ENCODE data around the gene IQCK. TPM values are rescaled to one million over a fixed set of nuclear protein-coding genes. Genes with fewer than 3 reads are reported as not detected.

IQCK gene
- total RNA-seq, 1 experiment from 2014 or later = 11.7 TPM

DNA sequence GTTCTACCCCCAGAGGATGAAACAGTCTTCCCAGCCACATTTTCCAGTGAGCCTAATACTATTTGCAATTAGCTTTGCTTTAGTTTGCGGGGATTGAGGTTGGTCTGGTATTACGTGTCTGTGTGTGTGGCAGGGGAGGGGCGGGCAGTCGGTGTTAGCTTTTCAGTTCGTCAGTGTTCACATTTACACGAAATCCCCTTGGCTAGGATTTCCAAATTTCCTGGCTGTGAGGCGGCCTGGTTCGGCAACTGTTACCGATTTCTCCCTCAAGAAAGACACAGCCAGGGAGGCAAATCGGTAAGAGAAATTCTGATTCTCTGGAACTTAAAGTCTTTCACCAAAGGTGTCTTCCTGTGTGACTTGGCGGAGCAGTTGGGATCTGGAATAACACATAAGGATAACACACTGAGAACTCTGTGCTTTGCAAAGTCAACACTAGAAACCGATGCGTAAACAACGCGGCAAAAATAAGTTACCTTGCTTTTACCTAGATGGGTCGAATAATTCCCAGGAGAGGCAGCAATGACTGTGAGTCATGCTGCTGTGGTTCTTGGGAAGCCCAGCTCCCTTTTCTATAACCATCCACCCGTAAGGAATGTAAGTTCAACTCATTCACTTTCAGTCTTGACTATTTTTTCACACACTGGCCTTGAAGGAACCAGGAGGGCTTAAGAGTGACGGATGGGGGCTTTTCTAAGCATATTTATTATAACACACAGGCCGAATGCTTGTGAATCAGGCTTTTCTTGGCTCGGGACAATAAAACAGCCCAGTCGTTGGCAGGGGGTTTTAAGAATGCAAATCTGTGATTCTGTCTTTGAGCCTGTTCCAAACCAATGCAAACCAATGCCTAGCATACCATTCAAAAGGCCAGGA is 142.3 kb downstream of the IQCK start:
- DNase-seq (ENCODE audit: low spot score) = peak; percentile 70

DNA sequence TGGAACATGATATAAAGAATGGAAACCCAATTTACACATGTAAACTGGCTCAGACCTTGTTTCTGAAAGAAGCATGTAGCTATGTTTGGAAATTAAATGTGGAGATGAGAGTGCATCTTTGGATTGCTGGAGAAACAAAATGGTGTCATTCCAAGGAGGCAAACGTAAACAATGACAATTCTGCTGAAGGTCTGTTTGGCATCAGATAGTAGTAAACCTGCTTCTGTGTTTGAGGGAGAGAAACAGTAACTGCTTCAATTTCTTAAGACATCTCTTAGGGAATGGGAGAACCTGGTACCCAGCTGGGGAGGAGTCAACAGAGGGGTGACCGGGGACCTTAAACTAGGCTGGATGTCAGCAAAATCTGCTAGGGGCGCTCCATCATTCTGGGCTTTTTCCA is 143.1 kb downstream of the IQCK start:
- no peak for DNase-seq (ENCODE audit: low spot score)

DNA sequence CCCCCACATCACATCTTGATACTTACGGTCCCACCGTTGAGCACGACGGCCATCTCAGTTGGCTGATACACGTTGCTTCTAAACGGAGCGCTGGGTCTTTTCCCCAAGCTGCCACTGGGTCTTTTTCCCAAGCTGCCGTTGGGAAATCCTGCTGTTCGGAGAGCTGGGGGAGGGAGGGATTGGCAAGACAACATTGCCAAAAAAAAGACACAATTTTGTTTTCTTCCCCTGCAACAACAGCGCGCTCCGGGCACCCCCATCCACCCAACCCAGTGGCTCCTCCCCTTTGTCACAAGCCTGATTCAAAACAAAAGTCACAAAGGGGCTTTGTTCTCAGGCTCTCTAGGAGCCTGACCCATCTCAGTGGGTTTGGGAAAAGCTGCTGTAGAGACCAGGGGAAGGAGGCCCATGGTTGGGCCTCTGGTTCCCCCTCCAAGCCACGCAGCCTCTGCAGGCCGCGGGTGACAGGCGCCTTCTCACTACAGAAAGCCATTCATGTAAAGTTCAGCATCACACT is 143.8 kb downstream of the IQCK start:
- DNase-seq (ENCODE audit: low spot score) = no peak

DNA sequence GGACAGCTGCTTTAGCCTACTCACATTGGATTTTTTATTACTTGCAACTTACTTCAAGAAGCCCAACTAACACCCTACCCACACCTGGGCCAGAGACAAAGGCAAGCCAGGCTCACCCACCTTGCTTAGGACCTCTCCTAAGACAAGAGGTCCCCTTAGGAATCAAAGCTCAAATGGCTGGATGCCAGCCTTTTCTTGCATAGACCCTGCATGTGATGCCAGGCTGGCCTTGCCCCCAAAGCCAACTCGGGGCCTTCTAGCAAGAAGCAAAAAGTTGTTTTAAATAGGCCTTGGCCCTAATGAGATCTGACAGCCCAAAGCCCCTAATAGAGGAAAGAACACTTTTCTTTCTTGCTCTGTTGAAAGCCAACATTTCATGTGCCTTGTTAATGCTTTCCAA is 145.9 kb downstream of the IQCK start:
- DNase-seq (ENCODE audit: low spot score) = no peak

- no peak for DNase-seq (ENCODE audit: low spot score)
Measured at GRCh38 chr16:19864566-19864965, 146.5 kb downstream of the IQCK start.

- DNase-seq (ENCODE audit: low spot score) = no peak
Measured at GRCh38 chr16:19868421-19868820, 150.3 kb downstream of the IQCK start.

DNA sequence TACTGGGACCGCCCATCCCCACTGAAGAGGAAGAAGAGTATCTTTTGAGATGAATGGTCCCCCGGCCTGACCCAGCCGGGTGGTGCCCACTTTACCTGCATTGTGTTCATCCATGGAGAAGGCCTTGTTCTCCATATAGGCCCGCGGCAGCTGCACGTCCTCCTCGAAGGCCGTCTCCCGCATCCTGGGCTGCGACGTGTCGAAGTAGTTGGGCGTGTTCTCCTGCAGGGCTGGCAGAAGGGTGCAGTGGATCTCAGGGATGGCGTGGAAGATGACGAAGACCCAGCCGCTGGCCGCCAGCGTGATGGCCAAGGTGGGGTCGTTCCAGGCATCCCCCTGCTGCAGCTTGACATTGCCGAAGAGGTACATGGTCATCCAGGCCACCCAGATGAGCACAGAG is 153.7 kb downstream of the IQCK start:
- no peak for DNase-seq (ENCODE audit: low spot score)

- no peak for DNase-seq (ENCODE audit: low spot score)
Measured at GRCh38 chr16:19872179-19872863, 154.2 kb downstream of the IQCK start.

GRCh38 chr16:19872935-19873334 is 154.9 kb downstream of the IQCK start:
- no peak for DNase-seq (ENCODE audit: low spot score)

DNA sequence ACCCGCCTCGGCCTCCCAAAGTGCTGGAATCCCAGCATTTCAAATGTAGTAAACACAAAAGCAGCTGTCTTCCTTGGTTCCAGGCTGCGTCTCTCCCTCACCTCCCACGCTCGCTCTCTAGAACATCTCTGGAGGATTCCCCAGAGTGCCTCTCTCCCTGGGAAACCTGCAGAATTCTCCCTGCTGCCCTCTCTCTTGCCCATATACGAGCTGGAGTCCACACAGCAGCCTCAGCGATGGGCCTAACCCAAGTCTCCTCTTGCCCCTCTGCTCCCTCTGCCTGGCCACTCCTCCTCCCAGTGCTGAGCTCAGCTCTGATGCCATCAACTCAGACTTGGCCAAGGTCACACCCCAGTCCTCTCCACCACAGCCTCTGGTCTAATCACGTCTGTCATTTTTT is 156.0 kb downstream of the IQCK start:
- no peak for DNase-seq (ENCODE audit: low spot score)

DNA sequence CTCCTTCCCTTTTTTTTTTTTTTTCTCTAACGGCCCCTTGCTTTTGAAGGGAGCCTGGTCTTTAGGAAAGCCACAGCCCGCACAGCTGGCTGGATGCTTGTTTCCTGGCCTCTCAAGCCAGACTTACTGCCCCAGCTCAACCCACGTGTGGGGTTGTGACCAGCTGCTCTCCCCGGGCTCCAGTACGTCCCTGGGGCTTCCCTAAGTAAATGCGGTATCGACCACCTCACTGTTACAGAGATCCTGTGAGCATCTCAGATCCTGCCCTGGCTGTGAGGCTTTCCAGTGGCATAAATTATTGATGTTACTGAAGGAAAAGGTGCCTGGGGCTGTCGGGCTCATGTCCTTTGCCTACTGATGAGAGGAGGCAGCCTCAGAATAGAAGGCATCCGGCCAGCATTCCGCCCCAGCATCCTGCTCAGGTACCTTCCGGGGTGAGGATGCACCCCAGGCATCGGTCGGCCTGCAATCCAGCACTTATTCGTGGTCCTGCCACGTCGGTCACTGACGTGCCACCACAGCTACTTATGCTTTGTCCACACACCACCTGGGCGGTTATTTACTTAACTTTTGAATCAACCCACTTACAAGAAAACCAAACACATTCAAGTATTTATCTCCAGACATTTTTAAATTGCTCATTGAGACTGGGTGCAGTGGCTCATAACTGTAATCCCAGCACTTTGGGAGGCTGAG is 156.9 kb downstream of the IQCK start:
- DNase-seq (ENCODE audit: low spot score) = no peak

DNA sequence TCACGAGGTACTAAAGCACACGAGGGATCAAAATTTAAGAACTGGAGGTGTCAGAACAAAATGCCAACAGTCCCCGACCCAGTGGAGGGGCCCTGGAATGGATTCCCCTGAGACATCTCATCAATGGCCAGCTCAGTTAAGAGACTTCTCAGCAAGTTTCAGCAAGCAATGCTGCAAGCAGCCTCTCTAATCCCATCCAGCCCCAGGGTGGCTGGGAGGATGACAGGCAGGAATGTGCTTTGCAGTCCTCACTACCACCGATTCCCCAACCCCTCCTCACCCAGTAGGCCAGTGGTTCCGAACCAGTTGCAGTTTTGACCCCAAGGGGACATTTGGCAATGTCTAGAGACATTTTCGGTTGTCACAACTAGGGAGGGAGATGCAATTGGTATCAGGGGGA is 157.8 kb downstream of the IQCK start:
- DNase-seq (ENCODE audit: low spot score) = no peak

- DNase-seq (ENCODE audit: low spot score) = no peak
Measured at GRCh38 chr16:19876501-19877059, 158.5 kb downstream of the IQCK start.

DNA sequence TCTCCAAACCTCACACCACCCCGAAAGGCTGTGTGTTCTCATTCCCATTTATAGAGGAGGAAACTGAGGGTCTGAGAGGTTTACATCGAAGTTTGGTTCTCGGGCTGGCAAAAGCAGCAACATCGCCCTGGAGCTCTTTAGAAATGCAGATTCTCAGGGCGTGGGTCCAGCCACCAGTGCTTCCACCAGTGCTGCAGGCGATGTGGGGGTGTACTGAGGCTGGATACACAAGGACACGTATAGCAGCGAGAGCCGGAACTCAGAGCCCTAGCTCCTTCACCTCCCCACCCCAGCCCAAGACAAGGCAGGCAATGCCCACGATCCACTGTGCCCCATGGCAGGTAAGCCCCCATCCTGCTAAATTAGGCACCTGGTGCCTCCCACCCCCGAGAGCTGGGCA is 160.7 kb downstream of the IQCK start:
- DNase-seq (ENCODE audit: low spot score) = no peak

GRCh38 chr16:19879241-19879792 is 161.2 kb downstream of the IQCK start:
- DNase-seq (ENCODE audit: low spot score) = peak; percentile 46

GRCh38 chr16:19881028-19881427 is 163.0 kb downstream of the IQCK start:
- DNase-seq (ENCODE audit: low spot score) = no peak

DNA sequence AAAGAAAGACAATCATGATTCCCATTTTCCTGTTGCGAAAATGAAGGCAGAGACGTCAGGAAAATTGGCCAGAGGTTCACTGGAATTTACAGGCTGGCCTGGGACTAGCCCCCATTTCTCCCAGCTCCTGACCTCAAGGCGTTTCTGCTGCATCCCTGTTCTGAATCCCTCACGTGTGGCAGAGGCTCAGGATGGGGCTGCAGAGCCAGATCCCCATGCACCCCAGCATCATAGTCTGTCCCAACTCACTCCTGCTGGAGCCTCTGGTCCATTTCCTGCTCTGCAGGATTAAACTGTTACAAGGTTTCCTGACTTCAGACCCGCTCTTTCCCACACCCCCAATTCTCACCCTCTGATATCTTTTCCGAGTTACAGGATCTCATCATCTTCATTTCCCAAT is 163.7 kb downstream of the IQCK start:
- no peak for DNase-seq (ENCODE audit: low spot score)

DNA sequence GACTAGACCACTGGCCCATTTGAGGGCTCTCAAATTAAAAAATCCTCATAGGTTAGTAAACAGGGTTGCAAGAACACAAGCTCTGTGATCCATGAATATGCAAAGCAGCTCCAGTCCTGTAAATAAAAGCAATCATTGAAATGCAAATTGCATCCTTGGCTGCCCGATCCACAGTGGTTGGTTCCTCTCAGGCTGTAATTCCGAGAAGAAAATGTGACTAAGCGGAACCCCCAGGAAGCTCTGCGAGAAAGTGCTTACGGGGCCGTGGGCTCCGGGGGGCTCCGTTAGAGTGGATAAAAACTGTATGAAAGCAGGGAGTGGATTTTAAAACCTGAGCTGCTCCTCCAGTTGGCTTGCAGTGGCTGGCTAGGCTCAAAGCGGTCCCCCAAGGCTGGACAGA is 164.1 kb downstream of the IQCK start:
- no peak for DNase-seq (ENCODE audit: low spot score)

DNA sequence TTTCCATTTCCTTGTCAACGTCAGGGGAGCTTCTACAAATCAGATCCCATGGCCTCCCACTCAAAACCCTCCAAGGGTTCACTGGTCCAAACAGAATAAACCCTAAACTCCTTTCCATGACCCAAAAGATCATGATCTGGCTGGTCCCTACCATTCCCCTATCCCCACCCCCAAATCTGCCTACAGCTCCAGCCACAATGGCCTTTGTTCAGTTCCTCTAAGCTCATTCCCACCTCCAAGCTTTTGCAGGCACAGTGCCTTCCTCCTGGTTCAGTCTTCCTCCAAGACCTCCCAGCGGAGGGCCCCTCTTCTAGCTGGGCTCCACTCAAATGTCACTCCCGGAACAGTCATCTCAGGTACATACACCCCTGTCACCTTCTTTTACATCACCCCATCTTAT is 164.6 kb downstream of the IQCK start:
- no peak for DNase-seq (ENCODE audit: low spot score)

DNA sequence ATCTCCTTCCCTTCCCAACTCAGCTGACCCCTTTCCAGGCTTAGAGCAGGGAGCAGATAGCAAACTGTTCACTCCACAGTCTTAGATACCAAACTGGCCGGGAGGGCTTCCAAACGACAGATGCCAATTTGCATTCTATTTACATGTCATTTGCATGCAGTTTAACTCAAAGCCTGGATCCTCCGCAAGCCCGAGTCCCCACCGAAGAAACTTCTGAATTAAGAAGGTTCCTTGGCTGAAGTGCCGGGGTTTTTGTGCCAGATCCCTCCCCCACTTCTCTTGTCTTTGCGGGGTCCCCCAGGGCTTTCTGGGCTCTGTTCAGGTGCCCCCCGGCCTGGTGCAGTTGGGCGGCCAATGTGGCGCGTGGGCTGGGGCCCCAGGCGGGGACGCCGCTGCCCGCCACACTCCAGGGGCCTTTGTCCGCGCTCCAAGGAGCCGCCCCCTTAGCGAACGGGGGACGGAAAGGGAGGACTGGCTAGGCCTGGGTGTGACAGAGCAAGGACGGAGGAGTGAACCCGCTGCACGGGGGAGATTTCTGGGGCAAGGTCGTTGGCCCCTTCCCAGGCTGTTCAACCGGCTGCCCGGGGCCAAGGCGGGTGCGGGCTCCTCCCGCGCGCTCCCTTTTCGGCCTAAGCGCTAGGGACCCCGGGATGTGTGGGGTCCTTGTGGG is 165.4 kb downstream of the IQCK start:
- DNase-seq (ENCODE audit: low spot score) = no peak

- DNase-seq (ENCODE audit: low spot score) = no peak
Measured at GRCh38 chr16:19883966-19884485, 166.0 kb downstream of the IQCK start.
